HG03025 (cell line): ENCODE results near the gene RPS19BP1.

Experiments
- ATAC-seq: cut with Tn5 transposase; IDR thresholded peaks from one replicate; pipeline ENCODE4 v1.9.1; 2021; ENCODE audit warnings: mild to moderate bottlenecking, moderate library complexity; ENCODE audit not compliant: unreplicated experiment, low FRiP score

RPS19BP1 gene

GRCh38 chr22:39560127-39560526, 27.6 kb upstream of the RPS19BP1 start:
- no peak for ATAC-seq

DNA sequence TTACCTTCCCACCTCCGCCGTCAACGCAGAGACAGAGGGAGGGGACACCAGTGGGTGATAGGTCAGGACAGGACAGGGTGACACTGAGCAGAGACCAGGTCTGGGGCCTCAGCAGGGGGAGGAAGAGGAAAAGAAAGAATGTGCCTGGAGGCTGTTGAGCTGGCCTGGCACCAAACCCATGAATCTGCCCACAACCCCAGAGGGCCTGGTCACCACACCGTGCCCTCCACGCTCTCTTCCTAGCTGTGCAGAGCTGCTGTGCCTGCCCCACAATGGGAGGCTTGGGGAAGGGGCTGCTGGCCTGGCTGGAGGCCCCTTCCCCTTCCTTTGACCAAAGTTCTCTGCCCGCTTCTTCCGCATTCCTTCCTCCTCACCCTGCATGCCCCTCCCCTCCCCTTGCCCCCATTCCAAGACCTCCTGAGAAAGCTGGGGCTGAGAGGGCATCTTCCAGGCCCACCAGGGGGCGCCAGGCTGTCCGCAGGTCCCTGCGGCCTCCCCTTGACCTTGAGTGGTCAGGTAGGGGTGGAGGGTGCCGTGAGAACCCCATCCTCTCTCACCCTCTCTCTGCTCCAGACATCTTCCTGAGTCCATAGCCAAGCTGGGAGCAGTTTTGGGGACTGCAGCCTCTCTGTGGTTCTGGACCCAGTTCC, 27.0 kb upstream of the RPS19BP1 start:
- no peak for ATAC-seq

GRCh38 chr22:39558950-39559349, 26.4 kb upstream of the RPS19BP1 start:
- no peak for ATAC-seq

GRCh38 chr22:39558254-39558727, 25.7 kb upstream of the RPS19BP1 start:
- ATAC-seq: no peak

GRCh38 chr22:39556970-39557841, 24.7 kb upstream of the RPS19BP1 start:
- no peak for ATAC-seq

DNA sequence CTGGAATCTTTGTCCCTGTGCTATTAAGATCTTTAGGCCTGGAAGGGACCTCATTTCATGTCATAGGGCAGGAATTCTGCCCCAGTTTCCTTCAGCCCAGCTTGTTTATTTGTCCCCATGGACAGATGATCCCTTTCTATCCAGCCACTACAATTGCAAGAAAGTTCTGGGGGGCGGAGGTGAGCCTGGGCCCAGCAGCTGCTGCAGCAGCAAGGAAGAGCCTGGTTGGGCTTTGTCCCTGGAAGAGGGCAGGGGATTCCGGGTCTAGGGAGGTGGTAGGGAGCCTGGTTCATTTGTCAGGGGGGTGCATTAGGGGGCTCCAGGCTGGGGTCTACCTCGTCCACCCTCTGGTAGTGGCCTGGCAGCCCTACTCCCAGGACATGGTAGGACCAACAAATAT, 21.6 kb upstream of the RPS19BP1 start:
- no peak for ATAC-seq

GRCh38 chr22:39553429-39553828, 20.9 kb upstream of the RPS19BP1 start:
- ATAC-seq: no peak

DNA sequence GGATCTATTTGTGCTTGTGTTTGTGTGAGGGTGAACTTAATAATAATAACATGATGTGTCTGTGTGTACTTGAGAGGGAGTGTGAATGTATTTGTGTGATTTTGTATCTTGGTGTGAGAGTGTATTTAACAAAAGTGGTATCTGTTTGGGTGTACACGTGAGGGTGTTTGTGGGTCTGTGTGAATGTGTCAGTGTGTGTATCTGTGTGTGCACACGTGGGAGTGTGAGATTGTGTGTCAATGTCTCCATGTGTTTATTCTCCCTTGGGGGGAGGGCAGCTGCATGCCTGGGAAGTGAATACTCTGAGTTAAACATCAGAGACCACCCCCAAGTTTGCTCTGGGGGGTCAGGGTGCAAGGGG, 15.0 kb upstream of the RPS19BP1 start:
- ATAC-seq: no peak

DNA sequence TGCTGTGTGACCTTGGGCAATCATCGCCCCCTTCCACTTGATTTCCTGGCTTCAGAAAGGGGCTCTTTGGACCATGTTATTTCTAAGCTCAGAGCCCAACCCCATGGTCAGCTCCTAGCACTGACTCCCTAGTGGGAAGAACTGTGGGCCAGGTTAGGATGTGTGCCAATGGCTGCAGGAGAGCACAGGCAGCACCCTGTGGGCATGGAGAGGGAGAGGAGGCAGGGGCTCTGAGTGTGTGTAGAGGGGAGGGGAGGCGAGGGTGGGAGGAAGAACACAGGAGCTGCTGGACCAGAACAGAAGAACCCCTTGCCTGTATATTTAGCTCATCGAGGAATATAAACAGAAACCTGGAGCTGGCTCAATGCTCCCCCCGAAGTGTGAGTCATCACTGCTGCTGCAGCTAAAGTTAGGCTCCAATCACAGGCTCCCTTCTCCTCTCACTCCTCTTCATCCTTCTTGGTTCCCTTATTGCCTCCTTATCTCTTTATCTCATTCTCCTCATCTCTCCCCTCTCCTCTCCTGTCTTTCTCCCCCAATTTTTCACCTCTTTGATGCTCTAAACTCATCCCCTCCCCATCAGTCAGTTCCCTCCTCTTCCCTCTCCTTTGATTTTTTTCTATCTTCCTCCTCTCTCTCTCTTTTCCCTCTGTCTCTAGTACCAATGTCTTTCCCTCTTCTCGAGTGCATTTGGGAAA, 14.5 kb upstream of the RPS19BP1 start:
- ATAC-seq: no peak

DNA sequence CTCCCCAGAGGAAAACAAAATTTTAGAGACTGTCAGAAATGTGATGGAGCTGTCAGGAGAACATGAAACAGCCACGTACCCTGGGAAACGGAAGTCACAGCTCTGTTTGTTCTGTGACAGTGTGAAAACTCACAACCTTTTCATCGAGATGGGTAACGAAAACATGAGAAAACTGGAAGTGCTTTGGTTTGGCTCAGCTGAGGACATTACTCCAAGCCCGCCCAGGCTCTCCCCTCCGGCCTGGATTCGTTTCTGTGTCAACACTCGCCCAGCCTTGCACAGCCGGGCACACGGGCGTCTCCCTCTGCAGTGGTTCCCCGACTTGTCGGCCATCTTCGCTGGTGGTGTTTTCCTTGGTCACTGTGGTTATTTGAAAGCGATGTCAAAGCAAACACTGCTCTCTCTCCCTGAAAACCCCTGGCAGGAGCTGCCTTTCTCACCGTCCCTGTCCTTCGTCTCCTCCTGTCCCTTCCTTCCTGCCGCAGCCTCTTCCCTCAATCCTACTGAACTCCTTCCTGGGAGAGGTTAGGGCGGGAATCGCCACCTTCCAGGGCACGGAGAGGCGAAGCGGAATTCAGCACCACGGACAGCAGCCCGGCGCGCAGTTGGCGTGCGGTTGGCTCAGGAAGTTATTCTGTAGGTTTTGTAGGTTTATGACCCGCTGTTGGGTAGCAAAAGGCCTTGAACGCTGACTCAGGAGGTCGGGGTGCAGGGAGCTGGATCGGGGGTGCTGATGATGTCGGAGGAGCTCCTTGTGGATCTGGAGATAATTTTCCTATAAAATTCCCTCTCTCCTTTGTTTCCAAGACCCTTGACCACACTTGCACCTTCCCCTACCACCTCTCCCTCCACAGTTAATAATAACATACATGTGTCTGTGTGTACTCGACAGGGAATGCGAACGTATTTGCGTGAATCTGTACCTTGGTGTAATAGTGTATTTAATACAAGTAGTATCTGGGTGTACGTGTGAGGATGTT, 13.1 kb upstream of the RPS19BP1 start:
- ATAC-seq: no peak

- no peak for ATAC-seq
Observed at GRCh38 chr22:39543095-39543494, 10.5 kb upstream of the RPS19BP1 start.

DNA sequence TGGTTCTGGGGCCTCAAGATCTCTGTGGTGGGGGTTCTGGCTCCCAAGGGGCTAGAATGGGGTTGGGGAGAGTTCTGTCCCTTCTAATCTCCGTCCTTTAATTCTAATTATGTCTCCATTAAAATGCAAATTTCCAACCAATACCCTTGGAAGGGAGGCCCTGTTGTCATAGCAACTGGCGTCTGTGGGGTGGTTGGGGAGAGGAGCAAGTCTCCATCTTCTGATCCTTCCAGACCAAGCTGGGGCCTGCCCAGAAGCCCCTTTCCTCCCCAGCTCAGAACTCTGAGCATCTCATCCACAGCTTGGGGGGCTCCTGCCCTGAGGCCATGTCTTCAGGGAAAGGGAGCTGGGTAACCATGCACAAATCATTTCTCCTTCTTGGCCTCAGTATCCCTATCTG, 5.4 kb upstream of the RPS19BP1 start:
- no peak for ATAC-seq

- ATAC-seq: no peak
Observed at GRCh38 chr22:39536711-39537110, 4.2 kb upstream of the RPS19BP1 start.

GRCh38 chr22:39535831-39536449, 3.4 kb upstream of the RPS19BP1 start:
- no peak for ATAC-seq

- no peak for ATAC-seq
Observed at GRCh38 chr22:39535357-39535725, 2.8 kb upstream of the RPS19BP1 start.

GRCh38 chr22:39534591-39535356, 2.2 kb upstream of the RPS19BP1 start:
- ATAC-seq: no peak

DNA sequence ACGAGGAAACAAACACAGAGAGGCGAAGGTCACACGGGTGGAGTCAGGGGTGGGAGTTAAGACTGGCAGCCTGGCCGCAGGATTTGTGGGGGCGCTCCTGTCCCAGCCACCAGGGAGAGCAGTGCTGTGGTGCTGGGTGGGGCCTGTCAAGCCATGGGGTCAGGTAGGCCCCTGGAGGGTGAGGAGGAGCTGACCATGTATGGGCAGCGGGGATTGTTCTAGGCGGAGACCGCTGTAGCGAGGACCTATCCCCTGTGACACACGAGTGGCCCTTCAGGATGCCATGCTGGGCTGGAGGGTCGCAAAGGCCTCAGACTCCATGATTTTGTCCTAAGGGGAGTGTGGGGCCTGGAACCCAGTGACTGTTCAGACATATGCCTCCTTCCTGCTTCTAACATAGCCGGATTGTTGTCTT, 1.6 kb upstream of the RPS19BP1 start:
- no peak for ATAC-seq

DNA sequence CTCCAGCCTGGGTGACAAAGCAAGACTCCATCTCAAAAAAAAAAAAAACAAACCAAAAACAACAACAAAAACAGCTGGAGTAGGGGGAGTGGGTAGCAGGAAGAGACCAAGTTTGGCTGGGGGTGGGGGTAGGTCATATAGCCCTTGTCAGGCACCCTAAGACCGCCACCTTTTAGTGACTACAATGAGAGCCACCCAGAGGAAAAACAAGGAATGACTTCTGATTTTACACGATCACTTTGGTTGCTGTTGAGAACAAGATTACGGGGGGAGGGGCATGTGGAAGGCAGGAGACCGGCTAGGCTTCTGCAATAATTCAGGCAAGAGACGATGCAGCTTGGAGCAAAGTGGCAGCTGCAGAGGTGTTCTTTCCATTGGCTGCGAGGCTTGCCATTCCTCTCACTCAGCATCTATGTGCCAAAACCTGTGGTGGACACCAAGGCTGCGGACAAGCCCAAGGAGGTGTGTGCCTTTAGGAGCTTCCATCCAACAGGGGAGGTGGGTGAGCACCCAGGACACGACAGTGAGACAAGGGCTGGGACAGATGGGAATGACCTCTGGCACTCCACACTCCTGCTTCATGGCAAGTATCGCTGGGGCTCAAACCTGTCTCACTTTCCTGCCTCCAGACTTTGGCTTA, 1.7 kb downstream of the RPS19BP1 start:
- no peak for ATAC-seq

GRCh38 chr22:39530116-39530515, 2.4 kb downstream of the RPS19BP1 start:
- ATAC-seq: no peak
